OCI-LY3 (cell line): ENCODE measurements around the gene PPP3R1.

Source experiments
- H2AFZ ChIP-seq: fragments of 200-600, 300-600 bp; shearing (Covaris generic); 2 replicates; pipeline ENCODE4 v1.6.0; 2014; ENCODE audit warnings: antibody characterized with exemption, low read depth, low read length
- H3K27ac ChIP-seq: fragments of 200-600, 300-600 bp; sonication (generic); 2 replicates; pipeline ENCODE4 v1.5.1; 2014; ENCODE audit warnings: mild to moderate bottlenecking, low read length, moderate library complexity, mixed read lengths
- H3K27me3 ChIP-seq: fragments of 200-600, 300-600 bp; sonication (generic); 2 replicates; pipeline ENCODE4 v1.6.1; 2014; ENCODE audit warnings: low read depth, low read length, mixed read lengths
- H3K36me3 ChIP-seq: fragments of 200-600, 300-600 bp; sonication (generic); replicated peaks from 2 replicates; pipeline ENCODE3; 2014; ENCODE audit warnings: low read depth, low read length, mixed read lengths
- H3K4me1 ChIP-seq: fragments of 300-600, 200-600 bp; sonication (generic); 2 replicates; pipeline ENCODE4 v1.6.1; 2014; ENCODE audit warnings: low read length, mixed read lengths
- H3K4me2 ChIP-seq: fragments of 200-600, 300-600 bp; sonication (generic); 2 replicates; pipeline ENCODE4 v1.6.1; 2014; ENCODE audit warnings: low read length, mixed read lengths
- H3K4me3 ChIP-seq: fragments of 300-600, 200-600 bp; sonication (generic); 2 replicates; pipeline ENCODE4 v1.5.1; 2014; ENCODE audit warnings: antibody characterized with exemption, mild to moderate bottlenecking, low read length, moderate library complexity
- H3K79me2 ChIP-seq: fragments of 300-600, 200-600 bp; shearing (Covaris generic); 2 replicates; pipeline ENCODE4 v1.6.1; 2014; ENCODE audit warnings: mild to moderate bottlenecking, low read length, mixed read lengths
- H3K9ac ChIP-seq: fragments of 300-600, 200-600 bp; shearing (Covaris generic); 2 replicates; pipeline ENCODE4 v1.6.0; 2014; ENCODE audit warnings: mild to moderate bottlenecking, low read length, moderate library complexity
- H3K9me3 ChIP-seq: fragments of 200-600, 300-600 bp; shearing (Covaris generic); 2 replicates; pipeline ENCODE4 v1.6.1; 2014; ENCODE audit warnings: low read length, mixed read lengths; ENCODE audit not compliant: insufficient read depth
- H4K20me1 ChIP-seq: fragments of 200-600, 300-600 bp; sonication (generic); 2 replicates; pipeline ENCODE4 v1.6.1; 2016; ENCODE audit warnings: low read length, mixed read lengths; ENCODE audit not compliant: insufficient read depth
- CTCF ChIP-seq: fragments of 200-600, 300-600 bp; sonication (generic); IDR thresholded peaks from 2 replicates; pipeline ENCODE4 v1.5.1; 2014; ENCODE audit warnings: antibody characterized with exemption, low read length, low read depth
- EZH2phosphoT487 ChIP-seq: fragments of 200-600 bp; shearing (Covaris generic); IDR thresholded peaks from 2 replicates; pipeline ENCODE4 v1.6.1; 2018; ENCODE audit warnings: antibody characterized with exemption, mixed run types, low read depth

PPP3R1 gene

DNA sequence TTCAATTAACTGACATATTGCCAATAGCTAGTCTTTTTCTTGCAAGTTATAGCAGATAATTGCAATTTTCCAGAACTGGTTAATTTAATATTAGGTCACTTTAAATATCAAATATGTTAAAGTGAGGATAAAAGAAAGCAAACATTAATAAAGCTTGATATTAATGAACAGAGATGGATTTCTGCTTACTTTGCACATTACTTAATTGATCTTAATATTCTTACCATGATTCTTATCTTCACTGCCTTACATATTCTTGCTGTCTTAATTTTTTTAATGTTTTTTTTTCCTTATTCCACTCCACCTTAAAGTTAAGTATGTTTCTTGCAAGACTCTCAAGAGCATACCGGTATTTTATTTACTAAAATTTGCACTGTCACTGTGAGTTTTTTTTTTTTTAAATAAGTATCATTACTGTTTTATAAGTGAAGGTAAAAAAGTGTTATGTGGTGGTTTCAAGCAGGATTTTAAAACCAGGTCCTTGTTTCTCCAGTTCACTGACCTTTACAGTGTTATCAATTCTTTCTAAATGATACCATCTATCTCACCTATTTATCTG lies 33.9 kb downstream of the PPP3R1 start:
- H3K4me3 ChIP-seq, result no peak overlapping the region
- no peaks in the 10 kb centered on the region for H3K9me3 ChIP-seq
- no peak overlapping the region for H3K27ac ChIP-seq
- peaks cover 40% of the 10 kb centered on the region for H3K4me1 ChIP-seq
- peak overlapping the region; percentile 2; the same call in 1 of the 2 replicates for H3K4me2 ChIP-seq
- H3K9ac ChIP-seq, result no peak overlapping the region
- peaks cover 83% of the 10 kb centered on the region for H4K20me1 ChIP-seq
- TF ChIP-seq CTCF (no peak), EZH2phosphoT487 (no peak)
- no peaks in the 10 kb centered on the region for H3K27me3 ChIP-seq
- peaks cover 98% of the 10 kb centered on the region for H3K79me2 ChIP-seq
- H3K36me3 ChIP-seq, result peaks cover 19% of the 10 kb centered on the region
- no peak overlapping the region for H2AFZ ChIP-seq

DNA sequence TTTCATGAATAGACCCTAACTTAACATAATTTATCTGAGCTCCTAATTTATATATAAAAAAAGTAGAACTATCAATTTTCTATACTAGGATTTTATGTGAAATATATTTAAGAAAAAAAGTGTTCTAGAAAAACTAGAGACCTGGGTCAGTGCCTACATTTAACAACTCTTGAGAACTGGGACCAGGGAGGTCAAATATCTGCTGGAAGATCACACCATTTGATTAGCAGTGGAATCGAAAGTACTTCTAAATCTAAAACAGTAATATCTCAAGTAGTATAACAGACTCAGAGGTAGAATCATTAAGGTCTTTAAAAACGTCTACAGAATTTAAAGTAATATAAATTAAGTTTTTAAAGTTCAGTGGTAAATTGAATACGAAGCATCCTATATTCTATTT lies 34.6 kb downstream of the PPP3R1 start:
- peaks cover 98% of the 10 kb centered on the region for H3K79me2 ChIP-seq
- H4K20me1 ChIP-seq, result peaks cover 84% of the 10 kb centered on the region
- H3K9me3 ChIP-seq, result no peaks in the 10 kb centered on the region
- no peaks in the 10 kb centered on the region for H3K27me3 ChIP-seq
- peak overlapping the region; percentile 2; the same call in 1 of the 2 replicates for H3K4me2 ChIP-seq
- peaks cover 22% of the 10 kb centered on the region for H3K36me3 ChIP-seq
- H2AFZ ChIP-seq, result no peak overlapping the region
- no peak overlapping the region for H3K4me3 ChIP-seq
- TF ChIP-seq EZH2phosphoT487, result no peak
- no peak for TF ChIP-seq CTCF
- H3K4me1 ChIP-seq, result peaks cover 40% of the 10 kb centered on the region
- H3K27ac ChIP-seq, result no peak overlapping the region
- H3K9ac ChIP-seq, result no peak overlapping the region

DNA sequence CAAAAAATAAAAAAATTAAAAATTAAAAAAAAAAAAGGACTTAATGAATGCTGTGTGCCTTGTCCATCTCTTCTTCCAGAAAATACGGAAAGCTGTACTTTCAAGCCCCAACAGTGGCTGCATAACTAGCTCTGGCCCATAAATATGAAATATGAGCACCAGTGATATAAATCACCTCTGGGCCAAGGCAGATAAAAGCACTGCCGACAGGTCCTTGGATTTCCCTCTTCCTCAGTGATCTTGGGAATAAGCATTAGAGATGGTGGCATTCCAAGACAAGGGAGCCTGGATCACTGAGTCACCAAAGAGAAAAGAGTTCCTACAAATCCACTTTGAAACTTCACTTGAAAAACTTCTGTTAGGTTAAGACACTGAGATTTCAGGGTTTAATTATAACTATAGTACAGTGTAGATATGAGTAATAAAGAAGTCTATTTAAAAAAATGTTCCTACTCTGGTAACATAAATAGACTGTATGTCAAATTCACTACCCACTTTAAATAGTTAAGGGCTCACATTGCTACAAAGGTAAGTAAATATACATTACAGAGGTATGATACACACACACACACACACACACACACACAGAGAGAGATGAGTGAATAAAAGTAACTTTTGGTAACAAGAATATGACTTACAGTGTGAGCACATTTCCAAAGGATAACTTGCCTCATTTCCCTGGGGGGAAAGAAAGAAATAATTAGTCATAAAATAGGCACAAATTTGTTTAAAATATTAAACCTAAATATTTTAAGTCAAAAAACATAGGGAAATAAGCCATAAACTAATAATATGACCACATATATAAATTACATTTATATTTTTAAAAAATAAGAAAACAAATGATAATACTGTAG lies 35.6 kb downstream of the PPP3R1 start:
- H3K27ac ChIP-seq, result no peak overlapping the region
- H4K20me1 ChIP-seq, result peaks cover 85% of the 10 kb centered on the region
- no peaks in the 10 kb centered on the region for H3K27me3 ChIP-seq
- no peak overlapping the region for H3K9ac ChIP-seq
- no peak overlapping the region for H3K4me2 ChIP-seq
- TF ChIP-seq EZH2phosphoT487, result no peak
- no peak for TF ChIP-seq CTCF
- no peak overlapping the region for H3K4me3 ChIP-seq
- H2AFZ ChIP-seq, result no peak overlapping the region
- H3K9me3 ChIP-seq, result no peaks in the 10 kb centered on the region
- peaks cover 21% of the 10 kb centered on the region for H3K36me3 ChIP-seq
- H3K4me1 ChIP-seq, result peaks cover 40% of the 10 kb centered on the region
- H3K79me2 ChIP-seq, result peaks cover 98% of the 10 kb centered on the region

DNA sequence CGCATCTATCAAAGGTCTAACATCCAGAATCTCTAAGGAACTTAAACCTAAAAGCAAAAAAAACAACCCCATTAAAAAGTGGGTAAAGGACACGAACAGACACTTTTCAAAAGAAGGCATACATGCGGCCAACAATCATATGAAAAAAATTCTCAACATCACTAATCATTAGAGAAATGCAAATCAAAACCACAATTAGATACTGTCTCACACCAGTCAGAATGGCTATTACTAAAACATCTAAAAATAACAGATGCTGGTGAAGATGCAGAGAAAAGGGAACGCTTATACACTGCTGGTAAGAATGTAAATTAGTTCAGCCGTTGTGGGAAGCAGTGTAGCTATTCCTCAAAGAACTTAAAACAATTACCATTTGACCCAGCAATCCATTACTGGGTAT lies 38.0 kb downstream of the PPP3R1 start:
- H4K20me1 ChIP-seq, result peaks cover 82% of the 10 kb centered on the region
- peaks cover 95% of the 10 kb centered on the region for H3K79me2 ChIP-seq
- no peak overlapping the region for H3K9ac ChIP-seq
- H3K4me2 ChIP-seq, result peak overlapping the region; percentile 23
- TF ChIP-seq EZH2phosphoT487, result no peak
- no peak for TF ChIP-seq CTCF
- H3K36me3 ChIP-seq, result peaks cover 16% of the 10 kb centered on the region
- H3K9me3 ChIP-seq, result no peaks in the 10 kb centered on the region
- no peaks in the 10 kb centered on the region for H3K27me3 ChIP-seq
- H3K4me3 ChIP-seq, result no peak overlapping the region
- H2AFZ ChIP-seq, result no peak overlapping the region
- no peak overlapping the region for H3K27ac ChIP-seq
- H3K4me1 ChIP-seq, result peaks cover 39% of the 10 kb centered on the region
